ENCODE results near the gene CD300LG.

- TF ChIP-seq EZH2 (IDR thresholded peaks at IDR 0.05; ENCODE audit: low read length) (no peak), CTCF (optimal IDR thresholded peaks at IDR 0.05 in 1 of 3, IDR thresholded peaks at IDR 0.05 in 1 of 3, conservative IDR thresholded peaks at IDR 0.05 in 1 of 3; ENCODE audit: extremely low read depth in 1 of 3, insufficient read depth in 2 of 3, low read length in 3 of 3) (no peak)
Measured at GRCh38 chr17:43861960-43862359, 15.0 kb downstream of the CD300LG start.
